Measurements from ENCODE around the gene CABLES1. TPM values are rescaled to one million over a fixed set of nuclear protein-coding genes. Genes with fewer than 3 reads are reported as not detected.
A peak's percentile ranks its signal among the peaks of the same experiment; 100 is the strongest.

Gene CABLES1
- polyA plus RNA-seq, 2 of the 4 experiments (the other 2 are of a cell fraction) = 4.5 to 8.6 TPM

DNA sequence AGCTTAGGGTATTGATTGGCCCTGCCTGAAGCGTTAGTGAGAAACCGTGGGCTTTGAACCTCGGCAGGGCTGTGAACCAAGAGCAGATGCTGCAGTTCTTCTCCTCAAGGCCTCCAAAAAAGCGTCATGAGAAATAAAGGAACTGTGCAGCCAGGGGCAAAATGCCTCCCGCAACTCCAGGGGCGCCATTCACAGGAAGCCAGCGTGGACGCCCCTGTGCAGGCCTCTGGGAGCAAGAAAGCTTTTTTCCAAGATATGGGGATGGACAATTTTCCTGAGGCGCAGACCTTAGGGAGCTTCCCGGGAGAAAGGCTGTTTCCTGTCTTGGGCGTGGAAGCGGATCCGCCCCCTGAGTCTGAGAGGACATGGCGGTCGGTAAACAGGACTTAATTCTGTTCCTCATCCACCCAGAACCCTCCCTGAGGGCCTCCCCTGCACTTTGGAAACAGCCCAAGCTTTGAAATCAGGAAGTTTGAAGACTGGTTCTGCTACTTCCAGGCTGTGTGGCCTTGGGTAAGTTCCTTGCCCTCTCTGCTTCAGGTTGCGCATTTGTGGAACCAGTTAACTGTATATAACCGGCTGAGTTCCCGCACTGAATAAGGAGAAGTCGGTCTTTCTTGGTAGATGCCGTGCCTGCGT, 29.6 kb upstream of the CABLES1 start:
- H3K9me3 ChIP-seq = no peaks in the 10 kb centered on the region
- H3K4me1 ChIP-seq = peaks cover 62% of the 10 kb centered on the region
- 79% methylated on average over 20 of the region's 21 CpGs for WGBS (ENCODE audit: missing lambda C conversion rate)
- ChIA-PET CTCF (interaction anchor here (2.5 kb wide), 1 partner anchor 25 kb away, joined by 15 read pairs; no protein-coding TSS in a partner anchor), POLR2A (interaction anchor here (2.0 kb wide), 1 partner anchor 29 kb away, joined by 8 read pairs; the partner anchor contains the start of gene CABLES1)
- peak overlapping the region; percentile 69 to 86 for H3K27ac ChIP-seq
- H3K4me3 ChIP-seq = no peak overlapping the region
- H3K4me2 ChIP-seq = peak overlapping the region; percentile 62
- peak in 1 of 2 experiments; percentile 30 for DNase-seq (ENCODE audit: low read depth in 1 of 2, low spot score in 1 of 2)
- FAIRE-seq = no peak
- no peak for TF ChIP-seq ZNF302 (CRISPR knock-in tag; IDR thresholded peaks at IDR 0.05)
- TF ChIP-seq CHD4 (IDR thresholded peaks at IDR 0.05; ENCODE audit: borderline replicate concordance) = no peak
- TF ChIP-seq BHLHE40 (IDR thresholded peaks at IDR 0.05; ENCODE audit: low read depth, low read length) = no peak
- TF ChIP-seq HOXA7 (CRISPR knock-in tag; IDR thresholded peaks at IDR 0.05) = no peak
- TF ChIP-seq KDM1A (IDR thresholded peaks at IDR 0.05; ENCODE audit: low read depth) = peak; percentile 51; the same call in 1 of the 2 replicates
- TF ChIP-seq MYC (IDR thresholded peaks at IDR 0.05; ENCODE audit: borderline replicate concordance, low read length) = no peak
- peak; percentile 85; the same call in 1 of the 2 replicates for TF ChIP-seq HDAC2 (IDR thresholded peaks at IDR 0.05)
- TF ChIP-seq, protein P1, sequence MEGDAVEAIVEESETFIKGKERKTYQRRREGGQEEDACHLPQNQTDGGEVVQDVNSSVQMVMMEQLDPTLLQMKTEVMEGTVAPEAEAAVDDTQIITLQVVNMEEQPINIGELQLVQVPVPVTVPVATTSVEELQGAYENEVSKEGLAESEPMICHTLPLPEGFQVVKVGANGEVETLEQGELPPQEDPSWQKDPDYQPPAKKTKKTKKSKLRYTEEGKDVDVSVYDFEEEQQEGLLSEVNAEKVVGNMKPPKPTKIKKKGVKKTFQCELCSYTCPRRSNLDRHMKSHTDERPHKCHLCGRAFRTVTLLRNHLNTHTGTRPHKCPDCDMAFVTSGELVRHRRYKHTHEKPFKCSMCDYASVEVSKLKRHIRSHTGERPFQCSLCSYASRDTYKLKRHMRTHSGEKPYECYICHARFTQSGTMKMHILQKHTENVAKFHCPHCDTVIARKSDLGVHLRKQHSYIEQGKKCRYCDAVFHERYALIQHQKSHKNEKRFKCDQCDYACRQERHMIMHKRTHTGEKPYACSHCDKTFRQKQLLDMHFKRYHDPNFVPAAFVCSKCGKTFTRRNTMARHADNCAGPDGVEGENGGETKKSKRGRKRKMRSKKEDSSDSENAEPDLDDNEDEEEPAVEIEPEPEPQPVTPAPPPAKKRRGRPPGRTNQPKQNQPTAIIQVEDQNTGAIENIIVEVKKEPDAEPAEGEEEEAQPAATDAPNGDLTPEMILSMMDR (IDR thresholded peaks at IDR 0.05) = no peak
- TF ChIP-seq, protein P2, sequence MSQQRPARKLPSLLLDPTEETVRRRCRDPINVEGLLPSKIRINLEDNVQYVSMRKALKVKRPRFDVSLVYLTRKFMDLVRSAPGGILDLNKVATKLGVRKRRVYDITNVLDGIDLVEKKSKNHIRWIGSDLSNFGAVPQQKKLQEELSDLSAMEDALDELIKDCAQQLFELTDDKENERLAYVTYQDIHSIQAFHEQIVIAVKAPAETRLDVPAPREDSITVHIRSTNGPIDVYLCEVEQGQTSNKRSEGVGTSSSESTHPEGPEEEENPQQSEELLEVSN (IDR thresholded peaks at IDR 0.05; ENCODE audit: borderline replicate concordance, low read depth) = no peak
- no peak for TF ChIP-seq POLR2AphosphoS2 (conservative IDR thresholded peaks at IDR 0.05; ENCODE audit: low read length)
- TF ChIP-seq CBX8 (IDR thresholded peaks at IDR 0.05) = no peak
- peak; percentile 55 for TF ChIP-seq ZFP36 (IDR thresholded peaks at IDR 0.05; ENCODE audit: borderline replicate concordance, partially characterized antibody)
- TF ChIP-seq, protein P3, sequence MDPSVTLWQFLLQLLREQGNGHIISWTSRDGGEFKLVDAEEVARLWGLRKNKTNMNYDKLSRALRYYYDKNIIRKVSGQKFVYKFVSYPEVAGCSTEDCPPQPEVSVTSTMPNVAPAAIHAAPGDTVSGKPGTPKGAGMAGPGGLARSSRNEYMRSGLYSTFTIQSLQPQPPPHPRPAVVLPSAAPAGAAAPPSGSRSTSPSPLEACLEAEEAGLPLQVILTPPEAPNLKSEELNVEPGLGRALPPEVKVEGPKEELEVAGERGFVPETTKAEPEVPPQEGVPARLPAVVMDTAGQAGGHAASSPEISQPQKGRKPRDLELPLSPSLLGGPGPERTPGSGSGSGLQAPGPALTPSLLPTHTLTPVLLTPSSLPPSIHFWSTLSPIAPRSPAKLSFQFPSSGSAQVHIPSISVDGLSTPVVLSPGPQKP (IDR thresholded peaks at IDR 0.05; ENCODE audit: low read depth, low read length) = no peak
- TF ChIP-seq, protein P4, sequence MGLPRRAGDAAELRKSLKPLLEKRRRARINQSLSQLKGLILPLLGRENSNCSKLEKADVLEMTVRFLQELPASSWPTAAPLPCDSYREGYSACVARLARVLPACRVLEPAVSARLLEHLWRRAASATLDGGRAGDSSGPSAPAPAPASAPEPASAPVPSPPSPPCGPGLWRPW (IDR thresholded peaks at IDR 0.05) = no peak
- no peak for TF ChIP-seq FOSB (CRISPR knock-in tag; IDR thresholded peaks at IDR 0.05)
- no peak for TF ChIP-seq EHMT2 (IDR thresholded peaks at IDR 0.05; ENCODE audit: low read depth)
- no peak for ATAC-seq

DNA sequence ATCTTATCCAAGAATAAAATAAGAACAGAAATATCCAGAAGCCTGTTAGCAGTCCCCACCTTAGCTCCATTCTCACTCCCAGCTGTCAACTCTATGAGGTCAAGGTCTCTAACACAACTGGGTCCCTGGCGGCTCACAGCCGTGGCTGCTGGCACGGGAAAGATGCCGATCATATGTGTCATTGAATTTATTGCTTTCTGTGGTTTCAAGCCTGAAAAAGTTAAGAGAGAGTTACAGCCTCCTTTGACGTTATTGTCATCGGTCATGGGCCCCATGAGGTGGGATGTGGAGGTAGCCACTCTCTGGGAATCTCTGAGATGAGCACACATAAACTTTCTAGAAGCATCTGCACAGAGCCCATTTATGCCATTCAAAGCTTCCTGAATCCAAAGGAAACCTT, 28.7 kb upstream of the CABLES1 start:
- WGBS (ENCODE audit: missing lambda C conversion rate) = 1% methylated on average over 6 of the region's 6 CpGs
- Histone ChIP-seq H3K9me3 (no peaks in the 10 kb centered on the region), H3K4me1 (peaks cover 62% of the 10 kb centered on the region), H3K4me2 (peak overlapping the region; percentile 62), H3K4me3 (no peak overlapping the region), H3K27ac (peak overlapping the region; percentile 69 to 86)
- CTCF ChIA-PET = interaction anchor here (1.0 to 2.5 kb wide), 4 partner anchors 10 to 305 kb away, joined by 4 to 15 read pairs (median 5); no protein-coding TSS in a partner anchor
- POLR2A ChIA-PET = interaction anchor here (0.5 to 2.0 kb wide), 2 partner anchors 28 to 348 kb away, joined by 3 to 8 read pairs; partner anchors contain the start of gene CABLES1
- peak; percentile 67 to 93 for DNase-seq (ENCODE audit: low read depth in 1 of 2, low spot score in 1 of 2)
- peak; percentile 85 to 93 for ATAC-seq
- FAIRE-seq = peak; percentile 63
- no peak for TF ChIP-seq KDM1A (IDR thresholded peaks at IDR 0.05; ENCODE audit: low read depth)
- no peak for TF ChIP-seq RCOR1 (IDR thresholded peaks at IDR 0.05; ENCODE audit: low read depth, low read length)
- peak; percentile 61 to 64; a peak in 2 of 5 replicates for TF ChIP-seq JUN (IDR thresholded peaks at IDR 0.05)
- TF ChIP-seq POLR2A (IDR thresholded peaks at IDR 0.05; ENCODE audit: low read length) = no peak
- no peak for TF ChIP-seq ZNF302 (CRISPR knock-in tag; IDR thresholded peaks at IDR 0.05)
- TF ChIP-seq JUNB (IDR thresholded peaks at IDR 0.05) = peak; percentile 81
- TF ChIP-seq HOXB13 (CRISPR knock-in tag; IDR thresholded peaks at IDR 0.05; ENCODE audit: low read depth) = peak; percentile 82; the same call in 1 of the 2 replicates
- TF ChIP-seq SREBF2 (IDR thresholded peaks at IDR 0.05) = no peak
- TF ChIP-seq MAZ (IDR thresholded peaks at IDR 0.05; ENCODE audit: borderline replicate concordance, low read depth, low read length) = no peak
- TF ChIP-seq, protein P5, sequence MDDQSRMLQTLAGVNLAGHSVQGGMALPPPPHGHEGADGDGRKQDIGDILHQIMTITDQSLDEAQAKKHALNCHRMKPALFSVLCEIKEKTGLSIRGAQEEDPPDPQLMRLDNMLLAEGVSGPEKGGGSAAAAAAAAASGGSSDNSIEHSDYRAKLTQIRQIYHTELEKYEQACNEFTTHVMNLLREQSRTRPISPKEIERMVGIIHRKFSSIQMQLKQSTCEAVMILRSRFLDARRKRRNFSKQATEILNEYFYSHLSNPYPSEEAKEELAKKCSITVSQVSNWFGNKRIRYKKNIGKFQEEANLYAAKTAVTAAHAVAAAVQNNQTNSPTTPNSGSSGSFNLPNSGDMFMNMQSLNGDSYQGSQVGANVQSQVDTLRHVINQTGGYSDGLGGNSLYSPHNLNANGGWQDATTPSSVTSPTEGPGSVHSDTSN (IDR thresholded peaks at IDR 0.05) = peak; percentile 72; the same call in 1 of the 2 replicates
- TF ChIP-seq, protein P4 (IDR thresholded peaks at IDR 0.05) = no peak
- no peak for TF ChIP-seq PHF8 (IDR thresholded peaks at IDR 0.05; ENCODE audit: borderline replicate concordance, low read depth)
- peak; percentile 30 to 39; a peak in 2 of 5 replicates for TF ChIP-seq RAD21 (conservative IDR thresholded peaks at IDR 0.05 in 1 of 2, IDR thresholded peaks at IDR 0.05 in 1 of 2)
- TF ChIP-seq, protein P6, sequence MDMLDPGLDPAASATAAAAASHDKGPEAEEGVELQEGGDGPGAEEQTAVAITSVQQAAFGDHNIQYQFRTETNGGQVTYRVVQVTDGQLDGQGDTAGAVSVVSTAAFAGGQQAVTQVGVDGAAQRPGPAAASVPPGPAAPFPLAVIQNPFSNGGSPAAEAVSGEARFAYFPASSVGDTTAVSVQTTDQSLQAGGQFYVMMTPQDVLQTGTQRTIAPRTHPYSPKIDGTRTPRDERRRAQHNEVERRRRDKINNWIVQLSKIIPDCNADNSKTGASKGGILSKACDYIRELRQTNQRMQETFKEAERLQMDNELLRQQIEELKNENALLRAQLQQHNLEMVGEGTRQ (IDR thresholded peaks at IDR 0.05) = no peak
- no peak for TF ChIP-seq CBX2 (IDR thresholded peaks at IDR 0.05; ENCODE audit: borderline replicate concordance, low read depth)
- TF ChIP-seq ZSCAN20 (CRISPR knock-in tag; IDR thresholded peaks at IDR 0.05) = no peak
